Measurements from ENCODE around the gene NUDT4. TPM values are rescaled to one million over a fixed set of nuclear protein-coding genes. Genes with fewer than 3 reads are reported as not detected.

NUDT4 gene
- polyA plus RNA-seq, 2 of the 4 experiments (the other 2 are of a cell fraction) = 19.6 to 41.0 TPM

GRCh38 chr12:93441081-93441616 is 63.4 kb downstream of the NUDT4 start (continued):
- TF ChIP-seq USF2 (IDR thresholded peaks at IDR 0.05) = no peak
- no peak for TF ChIP-seq RNF2 (IDR thresholded peaks at IDR 0.05; ENCODE audit: borderline replicate concordance, low read depth)
- TF ChIP-seq CTCF (IDR thresholded peaks at IDR 0.05) = no peak

- ATAC-seq = peak; percentile 93 to 94
- FAIRE-seq = no peak
- Histone ChIP-seq H3K4me3 (peak within 1 kb of the TSS; percentile 99), H3K4me2 (peak within 1 kb of the TSS; percentile 98), H3K27ac (peak within 1 kb of the TSS; percentile 94 to 98), H3K9me3 (no peaks in the 10 kb centered on the region), H3K4me1 (peaks cover 32% of the 10 kb centered on the region)
- DNase-seq (ENCODE audit: low read depth in 1 of 2, low spot score in 1 of 2) = peak; percentile 88 to 97
- CTCF ChIA-PET = interaction anchor here (1.5 to 4.9 kb wide), 2 partner anchors 25 to 661 kb away, joined by 5 to 16 read pairs; partner anchors contain the start of gene MRPL42
- 2% methylated on average over 33 of the region's 105 CpGs for WGBS (ENCODE audit: missing lambda C conversion rate)
- POLR2A ChIA-PET = interaction anchor here (0.6 to 1.3 kb wide), 5 partner anchors 26 to 1300 kb away, joined by 4 to 7 read pairs (median 5); partner anchors contain the start of gene MRPL42
- TF ChIP-seq POLR2AphosphoS2 (conservative IDR thresholded peaks at IDR 0.05; ENCODE audit: low read length) (no peak), EP300 (IDR thresholded peaks at IDR 0.05) (no peak), NR3C1 (IDR thresholded peaks at IDR 0.05) (no peak), NFE2L2 (conservative IDR thresholded peaks at IDR 0.05; ENCODE audit: low read length) (no peak), CBX2 (IDR thresholded peaks at IDR 0.05; ENCODE audit: borderline replicate concordance, low read depth) (no peak), GATA3 (IDR thresholded peaks at IDR 0.05; ENCODE audit: borderline replicate concordance) (0 out of 2 replicates have a peak, but pooled peaks have one; percentile 26), MAZ (IDR thresholded peaks at IDR 0.05; ENCODE audit: borderline replicate concordance, low read depth, low read length) (0 out of 2 replicates have a peak, but pooled peaks have one; percentile 68), RFX5 (IDR thresholded peaks at IDR 0.05) (peak; percentile 78), CBX8 (IDR thresholded peaks at IDR 0.05) (no peak), RAD21 (conservative IDR thresholded peaks at IDR 0.05 in 1 of 2, IDR thresholded peaks at IDR 0.05 in 1 of 2) (no peak), TP53 (CRISPR knock-in tag; IDR thresholded peaks at IDR 0.05) (no peak), EHMT2 (IDR thresholded peaks at IDR 0.05; ENCODE audit: low read depth) (no peak), SMC3 (IDR thresholded peaks at IDR 0.05) (no peak), ELK1 (IDR thresholded peaks at IDR 0.05; ENCODE audit: low read depth, low read length) (no peak), USF2 (IDR thresholded peaks at IDR 0.05) (no peak), CHD4 (IDR thresholded peaks at IDR 0.05; ENCODE audit: borderline replicate concordance) (no peak), MYC (IDR thresholded peaks at IDR 0.05; ENCODE audit: borderline replicate concordance, low read length) (peak; percentile 79), SREBF2 (IDR thresholded peaks at IDR 0.05) (no peak), HEYL (CRISPR knock-in tag; IDR thresholded peaks at IDR 0.05) (no peak), ATOH8 (CRISPR knock-in tag; IDR thresholded peaks at IDR 0.05; ENCODE audit: low read depth) (no peak), BHLHE40 (IDR thresholded peaks at IDR 0.05; ENCODE audit: low read depth, low read length) (peak; percentile 37; the same call in 1 of the 2 replicates), REST (IDR thresholded peaks at IDR 0.05) (peak; percentile 64), NPAS2 (CRISPR knock-in tag; IDR thresholded peaks at IDR 0.05; ENCODE audit: borderline replicate concordance) (no peak), HES2 (IDR thresholded peaks at IDR 0.05) (no peak), ZC3H11A (IDR thresholded peaks at IDR 0.05) (no peak)
Measured at GRCh38 chr12:93441617-93442410, 64.1 kb downstream of the NUDT4 start, which contains the start of gene UBE2N. TSS of gene UBE2N (minus strand) at chr12:93441947. CDS start at chr12:93441884, 63 bp downstream.
